Psoas muscle (tissue), 8 donors: ENCODE data around the gene MB21D2. TPM values are rescaled to one million over a fixed set of nuclear protein-coding genes. Genes with fewer than 3 reads are reported as not detected.
"Not testable (repeated sequence)": the region's sequence is repeated elsewhere in the genome, so short reads cannot be mapped to it uniquely, and the experiment has no call there.

Experiments
- ATAC-seq, 4 donors: fragments of 200-7000 bp; cut with Tn5 transposase; one replicate each; pipeline ENCODE4 v1.9.1; 2020; ENCODE audit warnings: moderate library complexity in 3 of 4, mild to moderate bottlenecking in 2 of 4
- DNase-seq, 2 donors: peaks; one replicate each; pipeline ENCODE4 v3.0.0-alpha.2; 2020
- H3K27ac ChIP-seq: fragments of 200-600 bp; one replicate; pipeline ENCODE4 v1.8.0; 2022
- H3K27me3 ChIP-seq, 3 donors: fragments of 200-600 bp in 1 of 3; one replicate each; pipeline versions ENCODE4 v1.6.1 to v1.8.0; 2013 to 2022; ENCODE audit warnings: low read length in 2 of 3, mild to moderate bottlenecking in 2 of 3, moderate library complexity in 1 of 3; ENCODE audit not compliant: insufficient read depth in 3 of 3
- H3K36me3 ChIP-seq, 2 donors: fragments of 200-600 bp in 1 of 2; one replicate each; pipeline versions ENCODE4 v1.6.1 to v1.8.0; 2013 to 2022; ENCODE audit warnings: low read depth in 1 of 2, mild to moderate bottlenecking in 1 of 2, moderate library complexity in 1 of 2; ENCODE audit not compliant: insufficient read depth in 1 of 2
- H3K4me1 ChIP-seq: fragments of 200-600 bp; one replicate; pipeline ENCODE4 v1.8.0; 2022
- H3K4me3 ChIP-seq: fragments of 200-600 bp; one replicate; pipeline ENCODE4 v1.8.0; 2022; ENCODE audit warnings: mild to moderate bottlenecking
- H3K9me3 ChIP-seq: fragments of 200-600 bp; one replicate; pipeline ENCODE4 v1.8.0; 2022
- CTCF ChIP-seq: fragments of 200-600 bp; IDR thresholded peaks from one replicate; pipeline ENCODE4 v1.8.0; 2022; ENCODE audit warnings: antibody characterized with exemption
- WGBS, 3 donors: extraction: QIAGEN DNeasy Blood & Tissue Kit; methylation state at CpG; one replicate each; pipeline versions ENCODE4 v1.1.6 to v1.1.7; 2013; 5-methylcytosine and 5-hydroxymethylcytosine counted together
- intact Hi-C, 2 donors: fragments of 100-400 bp; cut with DNase I; formaldehyde crosslinking; loops; one replicate each; pipeline versions ENCODE4 v1.11.0 to v1.14.2; 2022
- polyA plus RNA-seq, 3 donors: library from polyadenylated mRNA; stranded (reverse); fragments of 200-250 nt; gene quantifications; one replicate each; pipeline ENCODE4 v1.2.3, GENCODE V29; 2013
- total RNA-seq, 4 donors: library from RNA; stranded (reverse); fragmentation: NEBNext Ultra II Directional in 2 of 4; extraction: Animal tissue kit (Norgen Biotek cat#: 25700) in 2 of 4; gene quantifications; one replicate each; pipeline versions ENCODE4 v1.2.1 to v1.2.4, GENCODE V29; 2021 to 2023
- donor health status: healthy with polysubstance abuse.
- donor health status: DM: no; HTN: no; CAD: no; lungs with moderate emphysema.
- donor health status: Bipolar disorder and iron deficiency.
- donor health status: healthy.
- donor health status: DM: yes; HTN: yes; CAD: no.
- donor health status: DM: no; HTN: no; CAD: no.
- donor health status: DM: no; HTN: no; CAD: no.
- donor health status: DM: yes; HTN: yes; CAD: no.

Gene MB21D2
- total and polyA plus RNA-seq, 7 donors = 0.61 to 2.6 (median 1.3) TPM

DNA sequence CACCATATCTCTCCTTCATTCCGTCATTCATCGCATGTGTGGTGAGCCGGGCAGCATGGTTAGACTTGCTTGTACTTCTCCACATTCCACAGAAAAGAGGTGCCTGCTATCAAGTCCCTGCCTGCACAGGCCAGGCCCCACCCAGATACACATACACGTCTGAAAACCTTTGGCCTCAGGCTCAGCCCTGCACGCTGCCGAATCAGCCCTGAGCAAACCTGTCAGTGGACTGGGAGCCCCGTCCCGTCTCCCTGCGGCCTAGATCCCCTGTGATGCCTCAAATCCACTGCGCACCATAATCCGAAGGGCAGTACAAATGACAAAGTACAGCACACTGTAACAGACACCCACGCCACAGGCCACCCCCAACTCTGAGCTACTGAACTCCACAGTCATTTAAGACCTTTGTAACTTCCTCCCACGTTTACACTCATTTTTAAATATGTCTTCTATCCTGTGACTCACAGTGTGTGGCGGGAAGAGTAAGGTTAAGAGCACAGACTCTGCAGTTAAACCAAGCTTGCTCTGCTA is 67.1 kb downstream of the MB21D2 start:
- DNase-seq (no peak), ATAC-seq (no peak)
- TF ChIP-seq CTCF = no peak
- WGBS, 3 donors = 92 to 94% (median 94%) methylated on average over 14 of the region's 14 CpGs
- H3K36me3 ChIP-seq = no peaks in the 10 kb centered on the region
- intact Hi-C loops = no loop called here
- H3K9me3 ChIP-seq = no peaks in the 10 kb centered on the region
- no peak overlapping the region for H3K27ac ChIP-seq
- H3K4me3 ChIP-seq = no peak overlapping the region
- peaks cover 9% of the 10 kb centered on the region for H3K4me1 ChIP-seq
- no peaks in the 10 kb centered on the region for H3K27me3 ChIP-seq

DNA sequence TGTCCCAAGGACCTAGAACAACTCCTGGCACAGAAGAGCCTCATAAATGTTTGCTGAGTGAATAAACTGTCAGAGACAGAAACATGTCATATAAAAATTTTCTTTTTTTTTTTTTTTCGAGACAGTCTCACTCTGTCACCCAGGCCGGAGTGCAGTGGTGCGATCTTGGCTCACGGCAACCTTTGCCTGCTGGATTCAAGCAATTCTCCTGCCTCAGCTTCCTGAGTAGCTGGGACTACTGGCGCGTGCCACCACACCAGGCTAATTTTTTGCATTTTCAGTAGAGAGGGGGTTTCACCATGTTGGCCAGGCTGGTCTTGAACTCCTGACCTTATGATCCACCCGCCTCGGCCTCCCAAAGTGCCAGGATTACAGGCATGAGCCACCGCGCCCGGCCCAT is 67.8 kb downstream of the MB21D2 start:
- 97 to 98% (median 97%) methylated on average over 11 of the region's 11 CpGs for WGBS, 3 donors
- DNase-seq, H3K4me3 ChIP-seq, H3K27me3 ChIP-seq, H3K36me3 ChIP-seq, ATAC-seq, H3K9me3 ChIP-seq, intact Hi-C loops, H3K4me1 ChIP-seq, H3K27ac ChIP-seq: not testable (repeated sequence)

DNA sequence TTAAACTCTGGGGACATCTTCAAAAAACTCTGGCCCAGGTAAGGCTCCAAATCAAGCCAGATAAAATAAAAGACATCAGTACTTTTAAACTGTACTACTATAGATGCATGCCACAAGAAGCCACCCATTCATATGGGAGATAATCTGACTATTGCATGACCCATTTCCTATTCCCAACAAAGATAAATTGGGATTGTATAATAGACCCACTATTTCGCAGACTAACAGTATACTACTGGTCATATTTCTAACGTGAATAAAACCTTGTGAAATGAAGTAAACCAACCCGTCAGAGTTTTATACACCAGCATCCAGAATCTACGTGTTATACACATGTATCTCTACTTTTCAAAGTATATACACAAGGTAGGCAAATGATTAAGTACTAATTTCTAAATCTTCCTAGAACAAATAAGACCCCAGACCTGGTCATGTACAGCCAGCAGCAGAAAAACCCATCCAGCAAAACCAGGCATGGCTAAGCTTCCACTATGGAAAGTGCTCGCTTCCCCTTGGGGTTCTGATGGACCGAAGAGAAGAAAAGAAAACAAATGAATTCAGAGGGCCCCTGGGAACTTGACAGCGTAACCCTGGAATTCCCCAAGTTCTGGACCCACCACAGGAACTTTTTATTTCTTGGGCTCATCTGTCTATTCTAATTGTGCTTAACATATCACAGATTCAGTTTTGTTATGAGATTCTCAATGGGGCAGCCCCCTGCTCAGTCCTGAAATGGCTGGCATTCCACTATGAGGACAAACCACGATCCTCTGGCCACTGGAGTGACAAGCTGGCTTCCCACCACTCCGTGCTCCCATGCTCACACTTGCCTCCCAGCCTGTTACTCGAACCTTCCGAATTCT is 69.1 kb downstream of the MB21D2 start:
- Histone ChIP-seq H3K27me3 (no peaks in the 10 kb centered on the region), H3K4me3 (no peak overlapping the region), H3K4me1 (peaks cover 22% of the 10 kb centered on the region), H3K9me3 (no peaks in the 10 kb centered on the region), H3K36me3 (no peaks in the 10 kb centered on the region), H3K27ac (no peak overlapping the region)
- no peak for DNase-seq
- TF ChIP-seq CTCF = no peak
- intact Hi-C loops = no loop called here
- no peak for ATAC-seq
- WGBS, 3 donors = 83 to 89% (median 85%) methylated on average over 11 of the region's 11 CpGs

DNA sequence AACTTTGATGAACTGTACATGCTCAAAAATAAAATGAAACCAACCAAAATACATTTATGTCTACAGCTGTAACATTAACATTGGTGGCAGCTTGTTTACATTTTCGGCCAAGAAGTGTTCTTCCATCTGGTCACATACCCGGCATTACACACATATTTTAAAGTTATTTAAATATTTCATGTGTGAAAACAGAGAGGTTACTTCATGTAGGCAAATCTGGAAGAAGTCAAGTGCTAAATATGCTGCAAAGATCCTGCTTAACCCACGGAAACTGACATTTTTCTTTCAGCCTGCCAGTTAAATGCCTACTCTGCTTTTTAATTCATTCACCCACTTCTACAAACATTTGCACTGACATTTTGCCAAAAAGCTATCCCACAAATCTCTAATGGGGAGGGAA is 69.7 kb downstream of the MB21D2 start:
- H3K4me1 ChIP-seq = peaks cover 26% of the 10 kb centered on the region
- intact Hi-C loops = no loop called here
- no peak for ATAC-seq

More for the DNA sequence above, 69.7 kb downstream of the MB21D2 start:
- no peak for DNase-seq
- Histone ChIP-seq H3K27ac (no peak overlapping the region), H3K4me3 (no peak overlapping the region), H3K36me3 (no peaks in the 10 kb centered on the region), H3K27me3 (no peaks in the 10 kb centered on the region), H3K9me3 (no peaks in the 10 kb centered on the region)
- 81 to 85% (median 84%) methylated on average over 3 of the region's 3 CpGs for WGBS, 3 donors
- no peak for TF ChIP-seq CTCF
